ENCODE results near the gene CREB5. TPM values are rescaled to one million over a fixed set of nuclear protein-coding genes. Genes with fewer than 3 reads are reported as not detected.

CREB5 gene
- total and polyA plus RNA-seq, 2 of the 8 experiments (the other 6 are each of a cell fraction or from before 2014, with no cell fraction given) = 2.4 to 2.7 TPM

DNA sequence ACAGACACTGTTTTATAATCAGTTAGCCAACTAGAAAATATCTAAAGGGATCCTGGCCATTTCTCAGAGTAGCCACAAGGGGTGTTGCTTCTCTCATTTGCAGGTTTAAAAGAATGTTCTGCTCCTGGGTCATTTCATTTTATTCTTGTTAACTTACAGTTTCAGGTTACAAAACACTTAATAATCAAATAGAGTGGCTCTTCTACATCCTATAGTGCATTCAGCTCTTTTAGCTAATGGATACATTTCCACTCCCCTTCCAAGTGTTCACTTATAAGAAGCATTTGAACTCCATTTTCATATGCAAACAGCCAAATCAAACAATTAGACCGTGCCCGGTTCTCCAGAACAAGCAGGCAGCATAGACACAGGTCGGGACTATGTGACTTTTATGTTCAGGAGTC lies 428.3 kb downstream of the CREB5 start:
- Histone ChIP-seq H2BK120ac (replicated peaks; ENCODE audit: low read depth, low read length) (no peak overlapping the region), H2BK15ac (ENCODE audit: low read length) (no peak overlapping the region), H3K23ac (ENCODE audit: insufficient read length) (no peak overlapping the region), H3K14ac (ENCODE audit: insufficient read length) (no peak overlapping the region), H4K8ac (ENCODE audit: extremely low read depth, insufficient read depth, low read length) (no peak overlapping the region), H2BK5ac (ENCODE audit: low read depth, low read length) (no peak overlapping the region), H3K23me2 (ENCODE audit: low read depth, low read length) (no peaks in the 10 kb centered on the region; the same call in 1 of the 2 replicates), H3K4me3 (ENCODE audit: extremely low read depth in 1 of 4, insufficient read depth in 2 of 4, low read depth in 3 of 4, low read length in 4 of 4) (no peak overlapping the region), H2BK20ac (ENCODE audit: low read length) (no peak overlapping the region), H3K79me2 (ENCODE audit: control insufficient read depth in 1 of 2, insufficient read depth in 2 of 2, low read length in 2 of 2) (no peaks in the 10 kb centered on the region), H4K20me1 (replicated peaks in 1 of 2; ENCODE audit: control insufficient read depth in 1 of 2, insufficient read depth in 2 of 2, low read length in 2 of 2) (no peaks in the 10 kb centered on the region), H3K4me1 (replicated peaks in 1 of 4; ENCODE audit: control insufficient read depth in 3 of 4, insufficient read depth in 4 of 4, low read length in 3 of 4) (no peaks in the 10 kb centered on the region), H2AFZ (ENCODE audit: low read length) (no peak overlapping the region), H4K5ac (ENCODE audit: insufficient read length, low read depth, low read length) (no peak overlapping the region), H2BK12ac (ENCODE audit: low read depth, low read length) (no peak overlapping the region), H3K36me3 (ENCODE audit: control insufficient read depth in 2 of 4, insufficient read depth in 4 of 4, low read length in 3 of 4) (no peaks in the 10 kb centered on the region), H3K56ac (replicated peaks; ENCODE audit: insufficient read length, low read depth, low read length) (no peak overlapping the region), H3K4ac (replicated peaks; ENCODE audit: insufficient read length, low read depth, low read length) (no peak overlapping the region), H4K91ac (replicated peaks; ENCODE audit: insufficient read length, low read length) (no peak overlapping the region), H2AK5ac (ENCODE audit: low read depth, low read length) (no peak overlapping the region), H3K9ac (replicated peaks in 1 of 4; ENCODE audit: extremely low read depth in 1 of 4, low read depth in 3 of 4, low read length in 3 of 4) (no peak overlapping the region), H3K4me2 (ENCODE audit: insufficient read depth in 1 of 2, low read depth in 2 of 2, low read length in 2 of 2) (no peak overlapping the region), H3K27me3 (replicated peaks in 1 of 4; ENCODE audit: control insufficient read depth in 3 of 4, extremely low read depth in 1 of 4, insufficient read depth in 3 of 4, low read length in 3 of 4) (no peaks in the 10 kb centered on the region), H3K9me3 (ENCODE audit: insufficient read depth in 2 of 2, low read depth in 1 of 2, low read length in 1 of 2) (peaks cover 0 to 9% of the 10 kb centered on the region in 2 experiments; a peak in 3 of 4 replicates), H3K27ac (ENCODE audit: low read depth, low read length) (no peak overlapping the region), H3K79me1 (ENCODE audit: low read depth, low read length) (no peaks in the 10 kb centered on the region), H3K18ac (ENCODE audit: extremely low read depth, low read length) (no peak overlapping the region)
- CTCF ChIA-PET (ENCODE audit: partially characterized antibody) = interaction anchor here (0.5 to 3.1 kb wide), 21 partner anchors 9 to 828 kb away, joined by 3 to 15 read pairs (median 3); no protein-coding TSS in a partner anchor
- WGBS, 2 experiments (ENCODE audit: extremely low coverage in 1 of 2, insufficient coverage in 1 of 2, insufficient read length in 1 of 2, insufficient replicate concordance in 2 of 2, low coverage in 1 of 2, low lambda C conversion rate in 2 of 2, missing lambda C conversion rate in 1 of 2) = 81% methylated on average over 3 of the region's 3 CpGs; no CpG with 5 or more reads in 1 of the 2 experiments
- FAIRE-seq (no peak), DNase-seq (ENCODE audit: low read depth in 1 of 2, low spot score in 2 of 2) (no peak)
- POLR2A ChIA-PET (ENCODE audit: partially characterized antibody) = no interaction called here
- TF ChIP-seq SIRT6 (IDR thresholded peaks at IDR 0.05; ENCODE audit: low read length) (no peak), RAD21 (IDR thresholded peaks at IDR 0.05 in 1 of 2, conservative IDR thresholded peaks at IDR 0.05 in 1 of 2; ENCODE audit: low read depth in 2 of 2, low read length in 2 of 2) (peak; percentile 26 to 40; a peak in 3 of 4 replicates)
- TF ChIP-seq, protein P1, sequence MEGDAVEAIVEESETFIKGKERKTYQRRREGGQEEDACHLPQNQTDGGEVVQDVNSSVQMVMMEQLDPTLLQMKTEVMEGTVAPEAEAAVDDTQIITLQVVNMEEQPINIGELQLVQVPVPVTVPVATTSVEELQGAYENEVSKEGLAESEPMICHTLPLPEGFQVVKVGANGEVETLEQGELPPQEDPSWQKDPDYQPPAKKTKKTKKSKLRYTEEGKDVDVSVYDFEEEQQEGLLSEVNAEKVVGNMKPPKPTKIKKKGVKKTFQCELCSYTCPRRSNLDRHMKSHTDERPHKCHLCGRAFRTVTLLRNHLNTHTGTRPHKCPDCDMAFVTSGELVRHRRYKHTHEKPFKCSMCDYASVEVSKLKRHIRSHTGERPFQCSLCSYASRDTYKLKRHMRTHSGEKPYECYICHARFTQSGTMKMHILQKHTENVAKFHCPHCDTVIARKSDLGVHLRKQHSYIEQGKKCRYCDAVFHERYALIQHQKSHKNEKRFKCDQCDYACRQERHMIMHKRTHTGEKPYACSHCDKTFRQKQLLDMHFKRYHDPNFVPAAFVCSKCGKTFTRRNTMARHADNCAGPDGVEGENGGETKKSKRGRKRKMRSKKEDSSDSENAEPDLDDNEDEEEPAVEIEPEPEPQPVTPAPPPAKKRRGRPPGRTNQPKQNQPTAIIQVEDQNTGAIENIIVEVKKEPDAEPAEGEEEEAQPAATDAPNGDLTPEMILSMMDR (IDR thresholded peaks at IDR 0.05; ENCODE audit: control extremely low read depth in 1 of 3, insufficient read depth in 1 of 3, low read depth in 1 of 3, low read length in 3 of 3) = peak in 2 of 3 experiments; percentile 16 to 49; a peak in 2 of 4 replicates
